CD4-positive, alpha-beta T cell (primary cell): ENCODE data around the gene HDAC9. TPM values are rescaled to one million over a fixed set of nuclear protein-coding genes. Genes with fewer than 3 reads are reported as not detected.

Source experiments
- ATAC-seq: fragments of 200-7000 bp; cut with Tn5 transposase; one replicate; pipeline ENCODE4 v1.10.0; 2022; ENCODE audit warnings: mild to moderate bottlenecking; ENCODE audit not compliant: poor library complexity
- CTCF ChIA-PET: fragments of 350-600 bp; sonication (Branson Sonifier 250); formaldehyde crosslinking; loops from one replicate; lab custom pipeline; 2021; ENCODE audit warnings: antibody characterized with exemption, inconsistent platforms; lab: Charles Lee
- POLR2A ChIA-PET: fragments of 350-600 bp; sonication (Branson Sonifier 250); formaldehyde crosslinking; loops from one replicate; lab custom pipeline; 2021; ENCODE audit warnings: antibody characterized with exemption, inconsistent platforms; lab: Charles Lee
- DNase-seq, 14 experiments: peaks; one replicate each; pipeline ENCODE4 v3.0.0-alpha.2; 2013 to 2020; ENCODE audit warnings: mixed read lengths in 2 of 14
- H3K27ac ChIP-seq, 2 donors: one replicate each; pipeline versions ENCODE4 v1.5.1 to v1.7.0; 2013; ENCODE audit warnings: low read length in 2 of 2, low read depth in 1 of 2, mild to moderate bottlenecking in 1 of 2
- H3K27me3 ChIP-seq, 2 experiments: 1 replicate in 1 of 2; 2 replicates in 1 of 2; pipeline versions ENCODE4 v1.6.1 to v1.7.0; 2013; ENCODE audit warnings: low read length in 2 of 2, control low read depth in 1 of 2, mild to moderate bottlenecking in 1 of 2, moderate library complexity in 1 of 2; ENCODE audit not compliant: insufficient read depth in 2 of 2, control insufficient read depth in 1 of 2
- H3K36me3 ChIP-seq: one replicate; pipeline ENCODE4 v1.6.1; 2013; ENCODE audit warnings: low read length, control low read depth; ENCODE audit not compliant: insufficient read depth
- H3K4me1 ChIP-seq: one replicate; pipeline ENCODE4 v1.6.1; 2013; ENCODE audit warnings: low read length, control low read depth; ENCODE audit not compliant: insufficient read depth
- H3K4me3 ChIP-seq: one replicate; pipeline ENCODE4 v1.5.1; 2013; ENCODE audit warnings: mild to moderate bottlenecking, low read length, moderate library complexity
- H3K9me3 ChIP-seq, 2 experiments: 1 replicate in 1 of 2; 2 replicates in 1 of 2; pipeline versions ENCODE4 v1.6.1 to v1.7.0; 2013; ENCODE audit warnings: low read length in 2 of 2, mild to moderate bottlenecking in 2 of 2, control low read depth in 1 of 2, moderate library complexity in 1 of 2; ENCODE audit not compliant: control insufficient read depth in 1 of 2, insufficient read depth in 1 of 2
- H3K27ac Mint-ChIP-seq: one replicate; pipeline ENCODE4 v1.8.0; 2020; ENCODE audit warnings: mixed read lengths
- H3K27me3 Mint-ChIP-seq: one replicate; pipeline ENCODE4 v1.8.0; 2021; ENCODE audit warnings: mixed read lengths
- H3K36me3 Mint-ChIP-seq: one replicate; pipeline ENCODE4 v1.8.0; 2021; ENCODE audit warnings: low read depth, mixed read lengths
- H3K4me1 Mint-ChIP-seq: one replicate; pipeline ENCODE4 v1.8.0; 2021; ENCODE audit warnings: low read depth, mixed read lengths
- H3K4me3 Mint-ChIP-seq: one replicate; pipeline ENCODE4 v1.8.0; 2020; ENCODE audit warnings: mild to moderate bottlenecking, mixed read lengths
- H3K9me3 Mint-ChIP-seq: one replicate; pipeline ENCODE4 v1.8.0; 2020; ENCODE audit warnings: mixed read lengths
- CTCF ChIP-seq: fragments of 200-600 bp; IDR thresholded peaks from one replicate; pipeline ENCODE4 v1.8.0; 2022; ENCODE audit warnings: antibody characterized with exemption, mild to moderate bottlenecking
- intact Hi-C, 2 experiments: fragments of 100-400 bp; cut with DNase I in 1 of 2; cut with micrococcal nuclease in 1 of 2; formaldehyde crosslinking; loops; one replicate each; pipeline versions ENCODE4 v1.15.1 to v1.9.0; 2023 to 2025; cut with DNase I, micrococcal nuclease
- total RNA-seq, 174 experiments: library from RNA in 2 of 174; stranded (reverse) in 2 of 174; gene quantifications; one replicate each; pipeline ENCODE4 v1.2.3 and lab custom pipeline; 2021 to 2026

HDAC9 gene
- total RNA-seq, 2 experiments from 2014 or later, result 0.73 to 1.2 TPM

GRCh38 chr7:18806177-18806576 lies 310.6 kb downstream of the HDAC9 start:
- CTCF ChIA-PET, result no interaction called here

GRCh38 chr7:18808026-18808425 lies 312.5 kb downstream of the HDAC9 start:
- ChIA-PET POLR2A (no interaction called here), CTCF (no interaction called here)
- no peaks in the 10 kb centered on the region for H3K36me3 Mint-ChIP-seq
- H3K27ac Mint-ChIP-seq, result no peak overlapping the region
- H3K9me3 Mint-ChIP-seq, result peaks cover 5% of the 10 kb centered on the region
- Histone ChIP-seq H3K9me3 (no peaks in the 10 kb centered on the region), H3K4me3 (no peak overlapping the region), H3K27me3 (no peaks in the 10 kb centered on the region), H3K36me3 (no peaks in the 10 kb centered on the region), H3K27ac (no peak overlapping the region), H3K4me1 (no peaks in the 10 kb centered on the region)
- no peak overlapping the region for H3K4me3 Mint-ChIP-seq
- intact Hi-C loops, result no loop called here
- TF ChIP-seq CTCF, result no peak
- ATAC-seq, result no peak
- no peaks in the 10 kb centered on the region for H3K27me3 Mint-ChIP-seq
- no peak for DNase-seq
- H3K4me1 Mint-ChIP-seq, result no peaks in the 10 kb centered on the region

More at GRCh38 chr7:18806177-18806576, 310.6 kb downstream of the HDAC9 start:
- H3K9me3 Mint-ChIP-seq, result peaks cover 5% of the 10 kb centered on the region
- no peak for TF ChIP-seq CTCF
- DNase-seq (no peak), ATAC-seq (no peak)
- Histone ChIP-seq H3K36me3 (no peaks in the 10 kb centered on the region), H3K9me3 (no peaks in the 10 kb centered on the region), H3K27me3 (no peaks in the 10 kb centered on the region), H3K27ac (no peak overlapping the region), H3K4me3 (no peak overlapping the region), H3K4me1 (no peaks in the 10 kb centered on the region)
- no peaks in the 10 kb centered on the region for H3K36me3 Mint-ChIP-seq
- no peaks in the 10 kb centered on the region for H3K4me1 Mint-ChIP-seq
- no peak overlapping the region for H3K27ac Mint-ChIP-seq
- intact Hi-C loops, result no loop called here
- no peak overlapping the region for H3K4me3 Mint-ChIP-seq
- POLR2A ChIA-PET, result no interaction called here
- H3K27me3 Mint-ChIP-seq, result no peaks in the 10 kb centered on the region

- no peak overlapping the region for H3K27ac Mint-ChIP-seq
- Histone ChIP-seq H3K27me3 (no peaks in the 10 kb centered on the region), H3K4me1 (no peaks in the 10 kb centered on the region), H3K4me3 (no peak overlapping the region), H3K36me3 (no peaks in the 10 kb centered on the region), H3K27ac (no peak overlapping the region), H3K9me3 (peaks cover 0 to 4% of the 10 kb centered on the region in 2 experiments)
- no peaks in the 10 kb centered on the region for H3K4me1 Mint-ChIP-seq
- DNase-seq (no peak), ATAC-seq (no peak)
- CTCF ChIA-PET, result no interaction called here
- intact Hi-C loops, result no loop called here
- no peak for TF ChIP-seq CTCF
- POLR2A ChIA-PET, result no interaction called here
- H3K4me3 Mint-ChIP-seq, result no peak overlapping the region
- no peaks in the 10 kb centered on the region for H3K36me3 Mint-ChIP-seq
- H3K27me3 Mint-ChIP-seq, result no peaks in the 10 kb centered on the region
- no peaks in the 10 kb centered on the region for H3K9me3 Mint-ChIP-seq
Measured at GRCh38 chr7:18815261-18815960, 319.9 kb downstream of the HDAC9 start.
